CMK (cell line): ENCODE results near the gene UCHL3.

Experiments used
- DNase-seq: peaks from one replicate; pipeline ENCODE4 v3.0.0-alpha.2; 2010; ENCODE audit warnings: low read depth

Gene UCHL3

GRCh38 chr13:75550159-75550567, 572 bp downstream of the UCHL3 start:
- no peak for DNase-seq

- DNase-seq = no peak
These were observed 4.9 kb downstream of the UCHL3 start for GRCh38 chr13:75554464-75554863.

- no peak for DNase-seq
These were observed 5.4 kb downstream of the UCHL3 start for GRCh38 chr13:75554981-75555380.

- DNase-seq = no peak
These were observed 6.2 kb downstream of the UCHL3 start for GRCh38 chr13:75555836-75556235.

- DNase-seq = no peak
These were observed 7.4 kb downstream of the UCHL3 start for GRCh38 chr13:75556961-75557360.

GRCh38 chr13:75558145-75558840, 8.7 kb downstream of the UCHL3 start:
- DNase-seq = no peak

GRCh38 chr13:75566658-75567057, 17.1 kb downstream of the UCHL3 start:
- DNase-seq = no peak

GRCh38 chr13:75569576-75569975, 20.0 kb downstream of the UCHL3 start:
- DNase-seq = no peak

GRCh38 chr13:75579529-75579928, 29.9 kb downstream of the UCHL3 start:
- DNase-seq = no peak

GRCh38 chr13:75581874-75582640, 32.5 kb downstream of the UCHL3 start:
- no peak for DNase-seq

GRCh38 chr13:75583091-75583490, 33.5 kb downstream of the UCHL3 start:
- no peak for DNase-seq

GRCh38 chr13:75585153-75585552, 35.6 kb downstream of the UCHL3 start:
- DNase-seq = no peak

GRCh38 chr13:75587679-75588078, 38.1 kb downstream of the UCHL3 start:
- DNase-seq = no peak

GRCh38 chr13:75596657-75597182, 47.1 kb downstream of the UCHL3 start:
- no peak for DNase-seq

GRCh38 chr13:75600371-75600770, 50.8 kb downstream of the UCHL3 start:
- no peak for DNase-seq

GRCh38 chr13:75603038-75603437, 53.4 kb downstream of the UCHL3 start:
- no peak for DNase-seq

GRCh38 chr13:75607447-75607846, 57.9 kb downstream of the UCHL3 start:
- no peak for DNase-seq

- no peak for DNase-seq
These were observed 60.9 kb downstream of the UCHL3 start for GRCh38 chr13:75610466-75610865.

GRCh38 chr13:75612354-75612753, 62.8 kb downstream of the UCHL3 start:
- DNase-seq = no peak

- DNase-seq = no peak
These were observed 67.6 kb downstream of the UCHL3 start for GRCh38 chr13:75617230-75617629.

GRCh38 chr13:75618308-75618707, 68.7 kb downstream of the UCHL3 start:
- DNase-seq = no peak

GRCh38 chr13:75620020-75620419, 70.4 kb downstream of the UCHL3 start:
- no peak for DNase-seq

- DNase-seq = no peak
These were observed 71.6 kb downstream of the UCHL3 start for GRCh38 chr13:75621147-75621546.
